GM23338 (cell line): ENCODE results near the gene RUFY1. TPM values are rescaled to one million over a fixed set of nuclear protein-coding genes. Genes with fewer than 3 reads are reported as not detected.

ENCODE experiments used
- ATAC-seq: fragments of 200-7000 bp; cut with Tn5 transposase; 3 replicates; pipeline ENCODE4 v1.9.1; 2020
- DNase-seq: peaks from one replicate; pipeline ENCODE4 v3.0.0-alpha.2; 2015; ENCODE audit warnings: low spot score
- H2AFZ ChIP-seq: fragments of 200-600 bp; sonication (generic); 2 replicates; pipeline ENCODE4 v1.8.0; 2016; ENCODE audit warnings: antibody characterized with exemption, mild to moderate bottlenecking, moderate library complexity
- H3F3A ChIP-seq: fragments of 200-600 bp; sonication (generic); replicated peaks from 2 replicates; pipeline ENCODE4 v1.8.0; 2017; ENCODE audit warnings: antibody characterized with exemption, mixed run types, low read depth
- H3K27ac ChIP-seq: fragments of 200-600 bp; sonication (generic); 2 replicates; pipeline ENCODE4 v1.6.1; 2016; ENCODE audit warnings: low read depth
- H3K27me3 ChIP-seq: fragments of 200-600 bp; sonication (generic); 2 replicates; pipeline ENCODE4 v1.8.0; 2016; ENCODE audit warnings: mild to moderate bottlenecking, mixed run types, moderate library complexity; ENCODE audit not compliant: insufficient read depth
- H3K36me3 ChIP-seq: fragments of 200-600 bp; sonication (generic); 2 replicates; pipeline ENCODE4 v1.8.0; 2016; ENCODE audit warnings: mild to moderate bottlenecking; ENCODE audit not compliant: insufficient read depth
- H3K4me1 ChIP-seq: fragments of 200-600 bp; sonication (generic); 2 replicates; pipeline ENCODE4 v1.8.0; 2016; ENCODE audit warnings: mild to moderate bottlenecking, moderate library complexity; ENCODE audit not compliant: insufficient read depth
- H3K4me2 ChIP-seq: fragments of 200-600 bp; sonication (generic); 2 replicates; pipeline ENCODE4 v1.7.1; 2017; ENCODE audit warnings: mixed run types
- H3K4me3 ChIP-seq: fragments of 200-600 bp; sonication (generic); 2 replicates; pipeline ENCODE4 v1.6.1; 2016; ENCODE audit warnings: mixed run types
- H3K79me2 ChIP-seq: fragments of 200-600 bp; sonication (generic); replicated peaks from 2 replicates; pipeline ENCODE4 v1.8.0; 2017; ENCODE audit warnings: mild to moderate bottlenecking; ENCODE audit not compliant: insufficient read depth
- H3K9me2 ChIP-seq: fragments of 200-600 bp; sonication (generic); 2 replicates; pipeline ENCODE4 v1.8.0; 2017; ENCODE audit not compliant: insufficient read depth
- H4K20me1 ChIP-seq: fragments of 200-600 bp; sonication (generic); replicated peaks from 2 replicates; pipeline ENCODE4 v1.8.0; 2017; ENCODE audit warnings: mild to moderate bottlenecking; ENCODE audit not compliant: insufficient read depth
- H3K27ac Mint-ChIP-seq: 2 replicates; pipeline ENCODE4 v1.8.0; 2020; ENCODE audit warnings: inconsistent platforms, mild to moderate bottlenecking, moderate library complexity, mixed read lengths
- H3K27me3 Mint-ChIP-seq: 3 replicates; pipeline ENCODE4 v1.8.0; 2022; ENCODE audit warnings: low read depth, mild to moderate bottlenecking, moderate library complexity, mixed read lengths, inconsistent platforms; ENCODE audit not compliant: insufficient read depth, poor library complexity
- H3K36me3 Mint-ChIP-seq: 3 replicates; pipeline ENCODE4 v1.8.0; 2021; ENCODE audit warnings: low read depth, mild to moderate bottlenecking, inconsistent platforms, moderate library complexity, mixed read lengths
- H3K4me1 Mint-ChIP-seq: 3 replicates; pipeline ENCODE4 v1.8.0; 2020; ENCODE audit warnings: mild to moderate bottlenecking, inconsistent platforms, mixed read lengths
- H3K4me3 Mint-ChIP-seq: 3 replicates; pipeline ENCODE4 v1.8.0; 2021; ENCODE audit warnings: moderate library complexity, mild to moderate bottlenecking, inconsistent platforms, mixed read lengths
- H3K9me3 Mint-ChIP-seq: 3 replicates; pipeline ENCODE4 v1.8.0; 2020; ENCODE audit warnings: moderate library complexity, mild to moderate bottlenecking, inconsistent platforms, mixed read lengths
- JUNB ChIP-seq: IDR thresholded peaks from one replicate; pipeline ENCODE4 v1.6.1; 2016; ENCODE audit warnings: antibody characterized with exemption; ENCODE audit not compliant: unreplicated experiment
- NANOG ChIP-seq: IDR thresholded peaks from 2 replicates; pipeline ENCODE4 v1.6.1; 2016; ENCODE audit warnings: antibody characterized with exemption, borderline replicate concordance
- REST ChIP-seq: IDR thresholded peaks from one replicate; pipeline ENCODE4 v1.6.1; 2018; ENCODE audit warnings: antibody characterized with exemption; ENCODE audit not compliant: unreplicated experiment
- polyA plus RNA-seq: library from polyadenylated mRNA; unstranded; fragments of >200 nt; fragmentation: Nextera tagmentation; extraction: Ambion mirVana; gene quantifications from 2 replicates; pipeline ENCODE4 v1.2.1, GENCODE V29; 2016
- total RNA-seq: library from RNA; depleted of rRNA; stranded (reverse); fragments of >200 nt; shearing (Covaris generic); gene quantifications from 2 replicates; pipeline ENCODE4 v1.2.3, GENCODE V29; 2014
- TF ChIP-seq, protein P1 (sequence below): fragments of 250-450 bp; sonication (Bioruptor Pico); IDR thresholded peaks from 2 replicates; pipeline ENCODE4 v1.5.0; 2020; ENCODE audit warnings: mild to moderate bottlenecking, moderate library complexity

RUFY1 gene
- total and polyA plus RNA-seq, 2 experiments from 2014 or later, result 25.3 to 31.6 TPM

GRCh38 chr5:179526978-179527377, 23.4 kb upstream of the RUFY1 start:
- DNase-seq (no peak), ATAC-seq (no peak)
- peaks cover 6% of the 10 kb centered on the region for H3F3A ChIP-seq
- Mint-ChIP-seq H3K27ac (no peak overlapping the region), H3K27me3 (peaks cover 9% of the 10 kb centered on the region), H3K4me3 (no peak overlapping the region), H3K36me3 (no peaks in the 10 kb centered on the region), H3K4me1 (peaks cover 1% of the 10 kb centered on the region; the same call in 2 of the 3 replicates), H3K9me3 (no peaks in the 10 kb centered on the region)
- H2AFZ ChIP-seq, result no peak overlapping the region
- no peaks in the 10 kb centered on the region for H3K79me2 ChIP-seq
- H3K27ac ChIP-seq, result no peak overlapping the region
- no peaks in the 10 kb centered on the region for H3K27me3 ChIP-seq
- no peak overlapping the region for H3K4me2 ChIP-seq
- TF ChIP-seq NANOG (no peak), JUNB (no peak), REST (no peak)
- TF ChIP-seq, protein P1, sequence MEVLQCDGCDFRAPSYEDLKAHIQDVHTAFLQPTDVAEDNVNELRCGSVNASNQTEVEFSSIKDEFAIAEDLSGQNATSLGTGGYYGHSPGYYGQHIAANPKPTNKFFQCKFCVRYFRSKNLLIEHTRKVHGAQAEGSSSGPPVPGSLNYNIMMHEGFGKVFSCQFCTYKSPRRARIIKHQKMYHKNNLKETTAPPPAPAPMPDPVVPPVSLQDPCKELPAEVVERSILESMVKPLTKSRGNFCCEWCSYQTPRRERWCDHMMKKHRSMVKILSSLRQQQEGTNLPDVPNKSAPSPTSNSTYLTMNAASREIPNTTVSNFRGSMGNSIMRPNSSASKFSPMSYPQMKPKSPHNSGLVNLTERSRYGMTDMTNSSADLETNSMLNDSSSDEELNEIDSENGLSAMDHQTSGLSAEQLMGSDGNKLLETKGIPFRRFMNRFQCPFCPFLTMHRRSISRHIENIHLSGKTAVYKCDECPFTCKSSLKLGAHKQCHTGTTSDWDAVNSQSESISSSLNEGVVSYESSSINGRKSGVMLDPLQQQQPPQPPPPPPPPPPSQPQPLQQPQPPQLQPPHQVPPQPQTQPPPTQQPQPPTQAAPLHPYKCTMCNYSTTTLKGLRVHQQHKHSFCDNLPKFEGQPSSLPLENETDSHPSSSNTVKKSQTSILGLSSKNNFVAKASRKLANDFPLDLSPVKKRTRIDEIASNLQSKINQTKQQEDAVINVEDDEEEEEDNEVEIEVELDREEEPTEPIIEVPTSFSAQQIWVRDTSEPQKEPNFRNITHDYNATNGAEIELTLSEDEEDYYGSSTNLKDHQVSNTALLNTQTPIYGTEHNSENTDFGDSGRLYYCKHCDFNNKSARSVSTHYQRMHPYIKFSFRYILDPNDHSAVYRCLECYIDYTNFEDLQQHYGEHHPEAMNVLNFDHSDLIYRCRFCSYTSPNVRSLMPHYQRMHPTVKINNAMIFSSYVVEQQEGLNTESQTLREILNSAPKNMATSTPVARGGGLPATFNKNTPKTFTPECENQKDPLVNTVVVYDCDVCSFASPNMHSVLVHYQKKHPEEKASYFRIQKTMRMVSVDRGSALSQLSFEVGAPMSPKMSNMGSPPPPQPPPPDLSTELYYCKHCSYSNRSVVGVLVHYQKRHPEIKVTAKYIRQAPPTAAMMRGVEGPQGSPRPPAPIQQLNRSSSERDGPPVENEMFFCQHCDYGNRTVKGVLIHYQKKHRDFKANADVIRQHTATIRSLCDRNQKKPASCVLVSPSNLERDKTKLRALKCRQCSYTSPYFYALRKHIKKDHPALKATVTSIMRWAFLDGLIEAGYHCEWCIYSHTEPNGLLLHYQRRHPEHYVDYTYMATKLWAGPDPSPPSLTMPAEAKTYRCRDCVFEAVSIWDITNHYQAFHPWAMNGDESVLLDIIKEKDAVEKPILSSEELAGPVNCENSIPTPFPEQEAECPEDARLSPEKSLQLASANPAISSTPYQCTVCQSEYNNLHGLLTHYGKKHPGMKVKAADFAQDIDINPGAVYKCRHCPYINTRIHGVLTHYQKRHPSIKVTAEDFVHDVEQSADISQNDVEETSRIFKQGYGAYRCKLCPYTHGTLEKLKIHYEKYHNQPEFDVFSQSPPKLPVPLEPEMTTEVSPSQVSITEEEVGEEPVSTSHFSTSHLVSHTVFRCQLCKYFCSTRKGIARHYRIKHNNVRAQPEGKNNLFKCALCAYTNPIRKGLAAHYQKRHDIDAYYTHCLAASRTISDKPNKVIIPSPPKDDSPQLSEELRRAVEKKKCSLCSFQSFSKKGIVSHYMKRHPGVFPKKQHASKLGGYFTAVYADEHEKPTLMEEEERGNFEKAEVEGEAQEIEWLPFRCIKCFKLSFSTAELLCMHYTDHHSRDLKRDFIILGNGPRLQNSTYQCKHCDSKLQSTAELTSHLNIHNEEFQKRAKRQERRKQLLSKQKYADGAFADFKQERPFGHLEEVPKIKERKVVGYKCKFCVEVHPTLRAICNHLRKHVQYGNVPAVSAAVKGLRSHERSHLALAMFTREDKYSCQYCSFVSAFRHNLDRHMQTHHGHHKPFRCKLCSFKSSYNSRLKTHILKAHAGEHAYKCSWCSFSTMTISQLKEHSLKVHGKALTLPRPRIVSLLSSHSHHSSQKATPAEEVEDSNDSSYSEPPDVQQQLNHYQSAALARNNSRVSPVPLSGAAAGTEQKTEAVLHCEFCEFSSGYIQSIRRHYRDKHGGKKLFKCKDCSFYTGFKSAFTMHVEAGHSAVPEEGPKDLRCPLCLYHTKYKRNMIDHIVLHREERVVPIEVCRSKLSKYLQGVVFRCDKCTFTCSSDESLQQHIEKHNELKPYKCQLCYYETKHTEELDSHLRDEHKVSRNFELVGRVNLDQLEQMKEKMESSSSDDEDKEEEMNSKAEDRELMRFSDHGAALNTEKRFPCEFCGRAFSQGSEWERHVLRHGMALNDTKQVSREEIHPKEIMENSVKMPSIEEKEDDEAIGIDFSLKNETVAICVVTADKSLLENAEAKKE, result no peak
- H3K9me2 ChIP-seq, result 0 out of 2 replicates have a peak, but pooled peaks cover 4% of the 10 kb centered on the region
- no peaks in the 10 kb centered on the region for H3K36me3 ChIP-seq
- H3K4me1 ChIP-seq, result peaks cover 11% of the 10 kb centered on the region
- no peak overlapping the region for H3K4me3 ChIP-seq
- no peaks in the 10 kb centered on the region for H4K20me1 ChIP-seq
